Smooth muscle cell (in vitro differentiated cells): ENCODE data around the gene OR10C1. TPM values are rescaled to one million over a fixed set of nuclear protein-coding genes. Genes with fewer than 3 reads are reported as not detected.

Source experiments
- DNase-seq: peaks from one replicate; lab custom pipeline; 2025; ENCODE audit not compliant: unreplicated experiment; lab: John Stamatoyannopoulos, UW
- H2AFZ ChIP-seq: fragments of 200-600 bp; sonication (generic); 2 replicates; pipeline ENCODE4 v1.6.0; 2016; ENCODE audit warnings: antibody characterized with exemption, low read depth, mild to moderate bottlenecking
- H3F3A ChIP-seq: fragments of 200-600 bp; sonication (generic); 2 replicates; pipeline ENCODE4 v1.6.0; 2017; ENCODE audit warnings: antibody characterized with exemption, low read depth
- H3K27ac ChIP-seq: fragments of 200-600 bp; sonication (generic); 2 replicates; pipeline ENCODE4 v1.5.1; 2016; ENCODE audit warnings: low read depth, mild to moderate bottlenecking
- H3K27me3 ChIP-seq: fragments of 200-600 bp; sonication (generic); 2 replicates; pipeline ENCODE4 v1.6.1; 2016; ENCODE audit warnings: low read depth, mild to moderate bottlenecking
- H3K36me3 ChIP-seq: fragments of 200-600 bp; sonication (generic); 2 replicates; pipeline ENCODE4 v1.5.1; 2016; ENCODE audit warnings: low read depth
- H3K4me1 ChIP-seq: fragments of 200-600 bp; sonication (generic); 2 replicates; pipeline ENCODE4 v1.5.1; 2016; ENCODE audit warnings: low read depth
- H3K4me2 ChIP-seq: fragments of 200-600 bp; sonication (generic); 2 replicates; pipeline ENCODE4 v1.6.0; 2016; ENCODE audit warnings: mild to moderate bottlenecking
- H3K4me3 ChIP-seq: fragments of 200-600 bp; sonication (generic); 2 replicates; pipeline ENCODE4 v1.5.1; 2016; ENCODE audit warnings: mild to moderate bottlenecking
- H3K79me2 ChIP-seq: fragments of 200-600 bp; sonication (generic); 2 replicates; pipeline ENCODE4 v1.6.0; 2016; ENCODE audit warnings: low read depth, mild to moderate bottlenecking
- H3K9ac ChIP-seq: fragments of 200-600 bp; sonication (generic); 2 replicates; pipeline ENCODE4 v1.6.0; 2016; ENCODE audit warnings: low read depth
- H3K9me3 ChIP-seq: fragments of 200-600 bp; sonication (generic); replicated peaks from 2 replicates; pipeline ENCODE4 v1.5.1; 2016; ENCODE audit warnings: low read depth
- H4K20me1 ChIP-seq: fragments of 200-600 bp; sonication (generic); 2 replicates; pipeline ENCODE4 v1.6.0; 2016; ENCODE audit warnings: low read depth
- CTCF ChIP-seq: fragments of 200-600 bp; sonication (generic); IDR thresholded peaks from 2 replicates; pipeline ENCODE4 v1.5.1; 2017; ENCODE audit warnings: borderline replicate concordance, mild to moderate bottlenecking, antibody characterized with exemption; ENCODE audit not compliant: insufficient read depth, poor library complexity, severe bottlenecking
- WGBS: methylation state at CpG from one replicate; pipeline ENCODE4 v1.1.7; 2016; ENCODE audit warnings: low lambda C conversion rate; 5-methylcytosine and 5-hydroxymethylcytosine counted together
- polyA plus RNA-seq: library from polyadenylated mRNA; unstranded; fragments of >200 nt; fragmentation: Nextera tagmentation; extraction: Ambion mirVana; gene quantifications from 2 replicates; pipeline ENCODE4 v1.2.1, GENCODE V29; 2016
- total RNA-seq: library from RNA; depleted of rRNA; stranded (reverse); fragments of >200 nt; gene quantifications from 2 replicates; pipeline ENCODE4 v1.2.3, GENCODE V29; 2014

The OR10C1 gene
- total and polyA plus RNA-seq, 2 experiments from 2014 or later: not detected

GRCh38 chr6:29478740-29479139, 39.6 kb downstream of the OR10C1 start:
- Histone ChIP-seq H3K9me3 (no peaks in the 10 kb centered on the region), H3F3A (no peaks in the 10 kb centered on the region), H3K9ac (no peak overlapping the region), H3K4me2 (no peak overlapping the region), H3K4me1 (no peaks in the 10 kb centered on the region), H3K79me2 (no peaks in the 10 kb centered on the region), H4K20me1 (no peaks in the 10 kb centered on the region), H3K27me3 (no peaks in the 10 kb centered on the region), H2AFZ (no peak overlapping the region), H3K4me3 (no peak overlapping the region), H3K27ac (no peak overlapping the region), H3K36me3 (no peaks in the 10 kb centered on the region)
- DNase-seq: no peak
- no peak for TF ChIP-seq CTCF
- WGBS: 97% methylated on average over 5 of the region's 5 CpGs

DNA sequence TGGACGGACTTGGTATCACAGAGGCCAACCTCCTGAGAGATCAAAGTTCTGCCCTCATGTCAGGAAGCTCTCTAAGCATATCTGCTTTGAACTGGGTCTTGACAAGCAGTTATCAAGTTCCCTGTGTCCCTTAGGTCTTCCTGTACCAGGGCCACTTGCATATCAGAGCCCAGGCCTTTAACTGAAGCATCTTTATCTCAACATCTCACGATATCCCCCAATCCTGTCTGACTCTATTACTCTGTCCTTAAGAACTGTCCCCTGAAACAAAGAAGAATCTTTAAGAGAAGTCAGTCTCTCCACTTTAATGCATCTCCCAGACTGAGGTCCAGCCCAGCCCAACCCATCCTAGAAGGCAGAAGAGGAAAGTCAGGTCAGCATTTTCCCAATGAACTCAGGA, 40.5 kb downstream of the OR10C1 start:
- Histone ChIP-seq H3K9me3 (no peaks in the 10 kb centered on the region), H3K4me3 (no peak overlapping the region), H3K27me3 (no peaks in the 10 kb centered on the region), H3K79me2 (no peaks in the 10 kb centered on the region), H2AFZ (no peak overlapping the region), H3K4me2 (no peak overlapping the region), H3K27ac (no peak overlapping the region), H3K9ac (no peak overlapping the region), H4K20me1 (no peaks in the 10 kb centered on the region), H3K36me3 (no peaks in the 10 kb centered on the region), H3F3A (no peaks in the 10 kb centered on the region), H3K4me1 (no peaks in the 10 kb centered on the region)
- no peak for DNase-seq
- WGBS: 75% methylated on average over 2 of the region's 2 CpGs
- TF ChIP-seq CTCF: no peak

- Histone ChIP-seq H3K9me3 (no peaks in the 10 kb centered on the region), H3K27ac (no peak overlapping the region), H4K20me1 (no peaks in the 10 kb centered on the region), H3F3A (no peaks in the 10 kb centered on the region), H3K9ac (no peak overlapping the region), H3K4me2 (no peak overlapping the region), H3K36me3 (no peaks in the 10 kb centered on the region), H3K79me2 (no peaks in the 10 kb centered on the region), H2AFZ (no peak overlapping the region), H3K27me3 (no peaks in the 10 kb centered on the region), H3K4me1 (no peaks in the 10 kb centered on the region), H3K4me3 (no peak overlapping the region)
- DNase-seq: no peak
- no peak for TF ChIP-seq CTCF
- 80% methylated on average over 3 of the region's 3 CpGs for WGBS
These were observed 44.1 kb downstream of the OR10C1 start for GRCh38 chr6:29483186-29483585.

DNA sequence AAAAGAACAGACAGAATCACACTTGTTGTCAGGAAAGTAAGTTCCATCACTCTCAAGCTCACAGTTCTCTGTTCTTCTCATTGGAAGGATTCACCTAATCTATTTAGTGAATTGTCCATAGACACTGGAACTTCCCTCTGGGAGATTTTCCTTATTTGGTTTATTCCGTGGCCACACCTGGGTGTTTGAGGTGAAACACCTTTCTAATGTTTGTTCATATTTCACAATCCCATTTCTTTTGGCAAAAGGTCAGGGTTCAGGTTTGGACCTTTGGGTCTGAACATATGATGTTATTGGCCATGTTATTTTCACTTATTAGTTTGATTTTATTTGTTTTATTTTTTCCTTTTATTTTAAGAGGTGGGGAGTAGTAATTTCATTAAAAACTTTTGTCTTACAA, 44.6 kb downstream of the OR10C1 start:
- WGBS: 87% methylated on average over 1 of the region's 1 CpG
- no peak overlapping the region for H2AFZ ChIP-seq

More for the DNA sequence above, 44.6 kb downstream of the OR10C1 start:
- no peaks in the 10 kb centered on the region for H3K79me2 ChIP-seq
- no peaks in the 10 kb centered on the region for H3K27me3 ChIP-seq
- H3K27ac ChIP-seq: no peak overlapping the region
- no peaks in the 10 kb centered on the region for H4K20me1 ChIP-seq
- H3K9me3 ChIP-seq: no peaks in the 10 kb centered on the region
- H3K4me3 ChIP-seq: no peak overlapping the region
- no peaks in the 10 kb centered on the region for H3F3A ChIP-seq
- no peak overlapping the region for H3K9ac ChIP-seq
- DNase-seq: no peak
- H3K4me1 ChIP-seq: no peaks in the 10 kb centered on the region
- no peak overlapping the region for H3K4me2 ChIP-seq
- no peak for TF ChIP-seq CTCF
- no peaks in the 10 kb centered on the region for H3K36me3 ChIP-seq
